Stimulated activated CD8-positive, alpha-beta memory T cell treated with anti-CD3 and anti-CD28 coated beads, Interleukin-4, amount 100 ng/mL, for 24 hours (primary cell): ENCODE measurements around the gene CHST8.

Experiments
- DNase-seq: peaks from one replicate; pipeline ENCODE4 v3.0.0-alpha.2; 2020; ENCODE audit warnings: low read depth

Gene CHST8

DNA sequence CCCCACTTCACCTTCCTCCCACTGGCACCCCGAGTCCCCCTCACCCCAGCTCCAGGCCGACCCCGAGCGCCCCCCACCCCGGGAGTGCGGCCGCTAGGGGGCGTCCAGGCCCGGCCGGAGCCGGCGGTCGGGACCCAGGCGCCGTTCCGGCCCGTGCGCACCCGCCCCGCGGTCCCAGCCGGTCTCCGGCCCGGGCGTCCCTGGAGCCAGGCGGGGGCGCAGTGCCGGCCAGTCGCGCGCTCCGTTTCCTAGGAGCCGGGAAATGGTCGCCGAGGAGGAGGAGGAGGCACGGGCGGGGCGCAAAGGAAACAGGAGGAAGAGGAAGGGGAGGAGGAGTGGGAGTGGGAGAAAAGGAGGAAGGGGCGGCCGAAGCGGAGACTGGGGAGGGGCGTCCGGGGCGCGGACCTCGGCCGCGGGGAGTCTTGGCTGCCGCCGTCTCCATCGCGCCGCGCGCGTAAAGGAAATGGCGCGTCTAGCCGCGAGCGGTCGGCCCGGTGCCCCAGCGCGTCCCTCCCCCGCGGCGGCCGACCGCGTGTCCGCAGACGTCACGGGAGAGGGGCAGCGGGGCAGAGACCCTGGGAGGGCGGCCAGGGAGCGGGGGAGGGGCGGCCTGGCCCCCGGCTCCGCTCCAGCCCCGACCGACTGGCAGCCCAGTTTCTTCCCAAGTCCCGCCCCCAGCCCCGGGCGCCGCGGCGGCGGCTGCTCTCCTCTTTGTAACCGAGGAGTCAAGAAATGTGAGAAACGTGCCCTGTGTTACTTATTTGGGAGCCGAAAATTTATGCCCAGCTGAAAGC, 173.8 kb downstream of the CHST8 start:
- DNase-seq: no peak

DNA sequence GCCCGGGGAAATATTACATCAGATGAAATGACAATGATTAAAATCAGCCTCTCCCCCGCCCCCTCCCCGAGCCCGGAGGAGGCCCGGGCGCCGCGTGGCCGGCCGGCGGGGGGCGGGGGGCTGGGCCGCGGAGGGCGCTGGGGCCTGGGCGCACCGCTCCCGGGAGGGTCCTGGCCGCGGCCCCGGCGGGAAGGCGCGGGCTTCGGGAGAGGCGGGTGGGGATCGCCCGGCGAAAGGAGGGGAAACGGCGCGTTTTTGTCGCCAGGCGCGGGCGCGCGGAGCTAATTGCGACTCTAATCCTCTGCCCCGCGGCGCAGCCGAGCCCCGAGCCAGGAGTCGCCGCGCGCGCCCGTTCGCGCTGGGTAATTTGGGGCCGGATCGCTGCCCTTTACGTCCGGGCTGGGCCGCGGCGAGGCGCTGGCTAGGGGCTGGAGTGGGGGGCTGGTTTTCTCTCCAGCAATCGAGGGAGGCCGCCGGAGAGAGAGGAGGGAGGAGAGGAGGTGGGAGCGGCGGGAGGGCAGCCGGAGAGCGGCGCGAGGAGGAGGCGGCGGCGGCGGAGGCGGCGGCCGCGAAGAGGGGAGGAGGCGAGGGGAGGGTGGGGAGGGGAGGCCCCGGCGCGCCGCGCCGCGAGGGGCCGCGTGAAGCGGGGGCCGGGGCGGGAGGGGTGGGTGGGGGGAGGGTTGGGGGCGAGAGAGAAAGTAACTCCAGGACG, 174.6 kb downstream of the CHST8 start, which contains the start of gene KCTD15:
Gene KCTD15 (plus strand): TSS at position 707 of the 712 bp plus-strand sequence. CDS start 3,585 bp downstream, outside the sequence.
- DNase-seq: no peak

DNA sequence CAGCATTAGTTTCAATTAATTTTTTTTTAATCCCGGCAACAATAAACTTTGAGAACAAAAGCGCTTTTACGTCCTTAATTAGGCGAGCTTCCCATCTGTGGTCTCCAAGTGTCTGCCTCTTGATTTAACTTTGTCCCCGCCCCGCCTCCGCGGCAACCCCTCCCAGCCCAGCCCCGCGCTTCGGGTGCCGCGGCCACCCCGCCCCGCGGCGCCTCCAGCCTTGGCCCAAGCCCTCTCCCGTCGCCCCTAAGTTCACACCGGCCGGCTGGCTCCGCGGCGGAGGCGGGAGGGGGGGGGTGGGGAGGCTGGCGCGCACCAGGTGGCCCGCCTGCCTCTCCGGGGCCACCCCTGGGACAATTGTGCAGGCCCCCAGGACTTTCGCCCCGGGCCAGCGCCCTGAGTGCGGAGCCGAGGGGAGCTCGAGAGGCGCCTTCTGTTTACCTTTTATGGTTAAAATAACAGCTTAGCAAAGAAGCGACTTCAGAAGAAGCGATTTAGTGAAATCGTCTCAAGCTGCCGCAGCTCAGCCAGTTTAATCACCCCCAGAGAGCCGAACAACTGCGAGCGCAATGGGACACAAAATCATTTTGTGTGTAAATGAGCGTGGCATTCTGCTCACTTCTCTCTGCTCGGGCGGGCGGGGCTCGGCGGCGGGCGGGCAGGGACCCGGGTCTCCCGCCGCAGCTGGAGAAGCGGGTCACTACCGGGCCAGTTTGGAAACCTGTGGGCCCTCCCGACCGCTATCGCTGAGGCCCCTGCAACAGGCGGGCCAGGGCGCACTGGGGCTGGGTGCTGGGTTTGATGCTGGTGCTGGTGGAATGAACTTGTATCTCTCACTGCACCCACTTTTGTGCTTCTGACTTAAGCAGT, 176.3 kb downstream of the CHST8 start:
- DNase-seq: no peak

DNA sequence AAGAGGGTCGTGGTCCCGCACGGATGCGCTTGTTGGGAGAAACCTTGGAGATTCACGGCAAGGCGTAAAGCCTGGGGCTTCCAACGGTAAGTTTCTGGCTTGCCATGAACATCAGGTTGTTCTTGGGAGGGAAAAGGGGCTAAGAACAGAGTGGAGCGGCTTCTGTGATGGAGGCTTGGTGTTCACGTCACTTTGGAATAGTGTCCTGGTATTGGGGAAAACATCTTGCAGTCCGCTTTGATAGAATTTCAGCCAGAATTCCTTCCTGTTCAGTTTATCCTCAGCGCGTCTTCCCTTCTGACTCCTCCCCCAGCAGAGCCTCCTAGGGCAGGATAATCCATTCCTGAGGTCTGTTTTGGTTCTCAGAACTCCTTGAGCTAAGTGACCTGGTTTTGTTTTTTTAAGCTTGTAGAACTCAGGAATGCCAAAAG, 176.9 kb downstream of the CHST8 start:
- DNase-seq: no peak

DNA sequence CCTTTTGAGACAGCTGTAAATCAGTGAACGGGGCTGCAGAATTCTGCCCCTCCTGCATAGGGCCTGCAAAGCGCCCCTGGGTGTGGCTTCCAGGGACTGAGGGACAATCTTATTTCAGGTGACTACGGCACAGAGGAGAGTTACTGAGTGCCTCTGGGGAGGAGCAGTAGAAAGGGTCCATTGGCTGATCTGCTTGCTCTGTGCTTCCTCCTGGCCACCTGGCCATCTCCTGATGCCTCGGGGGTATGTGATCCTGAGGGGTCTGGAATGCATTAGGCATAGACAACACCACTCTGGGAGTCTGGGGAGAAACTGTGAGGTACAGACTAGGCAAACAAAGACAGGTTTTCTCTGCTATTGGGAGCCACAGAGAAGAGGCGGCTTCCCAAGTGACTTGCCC, 177.7 kb downstream of the CHST8 start:
- no peak for DNase-seq

DNA sequence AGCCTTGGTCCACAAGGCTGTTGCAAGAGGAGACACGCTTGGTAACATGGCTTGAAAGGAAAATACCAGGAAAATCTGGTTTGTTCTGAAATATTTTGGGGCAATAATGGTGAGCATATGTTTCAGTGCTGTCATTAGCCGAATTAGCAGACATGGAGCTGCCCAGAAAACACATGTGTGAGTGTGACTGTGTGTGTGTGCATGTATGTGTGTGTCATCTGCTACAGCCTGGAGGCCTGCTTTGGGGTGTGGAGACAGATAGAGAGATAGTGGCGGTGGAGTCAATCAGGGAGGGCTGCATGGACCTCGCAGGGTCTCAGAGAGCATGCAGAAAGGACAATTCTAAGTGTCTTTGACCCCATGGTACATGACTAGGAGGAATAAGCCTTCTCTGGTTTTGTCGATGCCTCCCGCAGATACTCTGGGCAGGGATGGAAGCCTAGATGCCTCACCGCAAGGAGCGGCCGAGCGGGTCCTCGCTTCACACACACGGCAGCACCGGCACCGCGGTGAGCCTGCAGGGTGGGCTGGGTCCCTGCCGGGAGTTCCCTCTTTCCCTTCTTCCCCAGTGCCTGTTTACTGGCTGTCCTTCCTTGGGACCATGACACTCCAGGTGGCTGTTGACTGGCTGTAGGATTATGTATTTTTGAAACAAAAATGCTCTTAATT, 178.4 kb downstream of the CHST8 start:
- no peak for DNase-seq

DNA sequence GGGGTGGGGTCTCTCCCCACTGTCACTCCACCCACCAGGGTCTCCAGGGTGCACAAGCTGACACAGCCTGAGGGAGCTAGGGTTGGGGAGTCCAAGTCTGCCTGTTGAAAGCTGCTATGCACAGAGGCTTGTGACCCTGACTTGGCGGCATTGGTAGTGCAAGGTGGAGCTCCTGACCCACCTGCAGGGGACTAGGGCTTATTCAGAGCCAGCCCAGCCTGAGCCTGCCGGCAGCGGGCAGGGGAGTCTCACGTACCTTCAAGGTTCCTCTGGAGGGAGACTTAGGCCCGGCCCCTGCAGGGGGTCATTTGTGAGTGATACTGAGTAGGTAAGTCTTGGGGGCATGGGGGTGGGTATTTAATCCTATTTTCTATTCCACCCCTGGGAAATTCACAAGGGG, 179.7 kb downstream of the CHST8 start:
- no peak for DNase-seq

DNA sequence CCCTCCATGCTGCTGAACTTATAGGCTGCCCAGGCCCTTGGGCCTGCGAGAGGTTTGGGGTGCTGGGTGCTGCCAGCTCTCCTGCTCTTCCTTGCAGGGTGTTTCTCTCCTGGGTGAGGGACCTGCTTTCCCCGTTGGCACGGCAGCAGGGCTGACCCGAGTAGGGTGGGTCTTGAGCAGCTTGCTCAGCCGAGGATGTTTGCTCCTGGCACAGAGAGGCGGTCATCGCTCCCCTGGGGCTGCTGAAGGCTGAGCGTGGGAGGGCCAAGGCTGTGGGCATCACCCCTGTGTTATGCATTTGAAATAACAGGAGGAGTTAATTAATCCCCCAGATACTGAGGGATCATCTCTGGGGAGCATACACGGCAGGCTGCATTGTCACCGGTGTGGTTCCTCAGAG, 180.2 kb downstream of the CHST8 start:
- no peak for DNase-seq

DNA sequence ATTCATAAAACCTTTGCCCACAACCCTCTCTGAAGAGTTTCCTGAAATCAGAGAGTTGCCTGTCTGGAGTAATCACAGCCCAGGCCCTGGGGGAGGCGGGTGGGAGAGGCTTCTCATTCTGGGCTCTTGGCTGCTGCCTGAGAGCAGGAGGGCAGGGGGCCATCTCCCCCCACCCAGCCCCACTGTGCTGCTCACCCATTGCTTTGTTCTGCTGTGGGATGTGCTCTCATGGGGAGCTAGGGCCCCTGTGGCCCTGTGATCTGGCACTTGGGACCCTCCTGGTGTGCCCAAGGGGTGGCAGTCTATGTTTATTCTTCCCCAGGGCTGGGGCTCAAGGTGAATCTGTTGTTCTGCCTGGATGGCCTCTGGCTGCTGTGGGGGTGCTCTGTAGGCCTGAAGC, 181.0 kb downstream of the CHST8 start:
- DNase-seq: no peak

DNA sequence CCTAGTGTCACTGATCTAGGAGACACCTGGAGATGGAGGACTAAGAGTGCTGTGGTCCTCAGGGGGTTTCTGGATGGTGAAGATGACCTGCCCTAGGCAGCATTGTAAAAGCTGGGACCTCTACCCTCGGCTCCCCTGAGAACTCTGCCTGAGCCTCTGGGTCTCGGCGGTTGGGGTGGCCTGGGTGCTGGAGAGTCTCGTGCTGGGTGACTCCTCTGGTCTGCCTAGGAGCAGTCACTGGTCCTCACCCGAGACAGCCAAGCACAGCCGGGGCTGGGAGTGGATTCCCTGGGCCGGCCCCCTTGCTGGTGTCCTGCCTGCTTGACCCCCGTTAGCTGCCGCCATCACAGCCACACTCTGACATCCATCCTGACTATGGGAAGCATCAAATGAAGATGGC, 181.6 kb downstream of the CHST8 start:
- DNase-seq: no peak

DNA sequence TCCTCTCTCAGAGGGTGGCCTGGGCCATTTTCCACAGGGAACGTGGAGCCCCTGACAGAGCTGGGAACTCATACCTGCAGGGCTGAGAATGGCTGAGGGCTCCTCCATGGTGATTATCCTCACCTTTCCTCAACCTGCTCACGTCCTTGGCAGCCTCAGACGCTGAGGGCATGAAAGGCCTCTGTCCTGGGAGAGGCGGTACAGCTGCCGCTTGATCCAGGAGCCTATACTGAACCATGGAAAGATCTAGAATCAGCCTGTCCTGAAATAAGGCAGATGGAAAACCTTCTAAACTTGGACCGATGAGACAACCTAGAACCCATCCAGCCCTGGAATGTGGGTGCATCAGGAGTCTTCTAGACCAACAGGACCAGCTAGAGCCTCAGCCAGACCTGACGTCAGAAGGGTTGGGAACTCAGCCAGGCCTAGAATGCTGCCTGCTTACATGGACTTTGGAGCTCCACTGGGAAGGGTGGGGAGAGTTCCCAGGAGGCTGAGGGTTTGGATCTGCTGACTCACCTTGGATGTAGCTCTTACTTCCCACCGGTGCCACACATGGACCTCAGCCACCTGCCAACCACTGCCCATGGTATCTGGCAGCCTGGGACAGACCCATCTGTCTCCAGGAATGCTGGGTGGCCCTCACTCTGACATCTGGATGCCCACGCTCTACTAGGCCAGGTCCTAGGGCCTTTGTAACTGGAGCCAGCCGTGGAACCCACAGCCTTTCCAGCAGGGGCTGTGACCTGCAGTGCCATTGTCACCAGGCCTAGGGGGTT, 182.5 kb downstream of the CHST8 start:
- no peak for DNase-seq

DNA sequence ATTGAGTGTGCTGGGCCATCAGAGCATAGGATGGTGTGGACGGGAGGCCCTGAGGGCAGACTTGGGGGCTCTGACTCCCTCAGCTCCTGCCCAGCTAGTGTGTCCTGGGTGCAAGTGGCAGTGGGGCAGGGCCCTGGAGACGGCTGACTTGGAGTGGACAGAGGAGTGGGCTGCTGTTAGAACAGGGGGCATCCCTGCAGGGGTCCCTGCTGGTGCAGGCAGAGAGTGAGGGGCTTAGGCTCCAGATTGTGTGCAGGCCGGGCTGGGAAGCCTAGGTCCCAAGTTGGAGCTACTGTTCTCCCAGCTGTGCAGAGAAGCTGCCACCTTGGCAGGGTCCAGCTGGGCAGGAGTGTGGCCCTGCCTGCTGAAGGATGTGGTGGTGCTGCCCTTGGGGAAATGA, 183.6 kb downstream of the CHST8 start:
- no peak for DNase-seq

DNA sequence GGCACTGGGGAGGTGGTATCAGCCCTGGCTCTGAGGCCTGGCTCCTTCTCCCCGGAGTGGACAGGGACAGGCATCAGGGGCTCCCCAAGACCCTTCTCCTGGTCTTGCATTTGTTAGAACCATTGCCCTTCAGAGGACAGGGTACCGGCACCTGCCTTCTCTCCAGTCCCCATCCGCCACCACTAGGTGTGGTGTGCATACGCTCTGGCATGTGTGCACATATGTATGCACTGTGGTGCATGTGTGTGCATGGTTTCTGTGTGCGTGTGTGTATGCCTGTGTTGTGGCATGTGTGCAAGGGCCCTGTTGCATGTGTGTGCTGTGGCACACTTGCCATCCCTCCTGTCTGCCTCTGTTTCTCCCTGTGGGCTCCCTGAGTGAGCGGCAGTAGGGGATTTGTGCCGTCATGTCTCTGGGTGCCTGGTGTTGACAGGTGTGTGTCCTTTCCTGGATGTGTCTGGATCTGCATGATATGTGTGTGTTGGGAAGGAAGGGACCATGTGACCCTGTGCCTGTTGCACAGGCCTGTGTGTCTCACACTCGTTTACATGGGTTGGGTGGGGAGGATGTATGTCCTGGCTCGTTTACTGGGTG, 184.2 kb downstream of the CHST8 start:
- no peak for DNase-seq

DNA sequence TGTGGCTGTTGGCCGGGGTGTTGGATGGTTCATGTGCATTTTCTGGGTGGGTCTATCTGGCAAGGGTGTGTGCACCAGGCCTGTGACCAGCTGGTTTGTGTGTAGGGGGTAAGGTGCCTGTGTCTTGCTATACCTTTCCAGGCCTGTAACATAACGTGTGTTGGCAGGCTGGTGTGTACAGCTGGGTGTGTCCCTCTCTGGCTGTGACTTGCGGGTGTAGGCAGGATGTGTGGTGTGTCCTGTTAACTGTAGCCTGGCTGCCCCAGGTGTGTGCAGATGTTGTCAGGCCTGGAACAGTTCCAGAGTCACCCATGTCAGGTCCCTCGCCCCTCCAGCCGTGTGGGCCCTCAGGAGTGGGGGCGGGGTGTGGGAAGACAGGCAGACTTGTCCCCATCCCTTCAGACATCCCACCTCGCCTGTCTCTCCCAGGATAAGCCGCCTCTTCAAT, 184.7 kb downstream of the CHST8 start:
- no peak for DNase-seq

DNA sequence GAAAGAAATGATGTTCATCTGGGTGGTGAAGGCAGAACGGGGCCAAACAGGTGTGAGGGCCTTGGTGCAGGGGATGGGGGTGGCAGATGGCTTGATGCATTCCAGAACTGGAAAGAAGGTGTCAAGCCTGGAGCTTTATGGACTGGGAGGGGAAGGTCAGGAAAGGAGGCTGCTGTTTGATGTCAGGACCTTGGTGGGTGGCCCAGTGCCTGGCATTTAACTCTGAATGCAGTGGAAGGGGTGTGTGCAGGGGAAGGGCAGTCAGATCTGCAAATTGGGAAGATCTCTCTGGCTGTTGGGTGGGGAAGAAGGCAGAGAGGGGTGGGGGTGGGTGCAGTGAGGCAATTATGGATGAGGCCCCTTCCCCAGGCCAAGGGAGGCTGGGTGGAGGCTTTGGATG, 186.6 kb downstream of the CHST8 start:
- no peak for DNase-seq

DNA sequence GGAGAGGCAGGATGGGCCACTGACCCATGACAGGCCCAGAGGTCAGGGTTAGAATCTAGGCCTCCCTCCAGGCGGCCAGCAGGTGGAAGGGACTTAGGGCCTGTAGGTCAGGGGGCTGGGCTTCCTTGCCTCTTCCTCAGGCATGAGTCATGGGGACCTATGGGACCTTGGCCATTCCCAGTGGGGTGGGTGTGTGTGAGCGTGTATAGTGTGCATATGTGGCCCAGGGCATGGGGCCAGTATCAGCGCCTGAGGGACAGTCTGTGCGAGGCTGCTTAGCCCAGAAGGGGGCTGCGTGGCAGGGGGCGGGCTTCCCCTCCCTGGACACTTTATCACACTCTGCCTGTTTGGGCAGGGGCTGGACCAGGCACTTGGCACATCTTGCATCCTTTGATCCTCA, 188.2 kb downstream of the CHST8 start:
- DNase-seq: no peak

DNA sequence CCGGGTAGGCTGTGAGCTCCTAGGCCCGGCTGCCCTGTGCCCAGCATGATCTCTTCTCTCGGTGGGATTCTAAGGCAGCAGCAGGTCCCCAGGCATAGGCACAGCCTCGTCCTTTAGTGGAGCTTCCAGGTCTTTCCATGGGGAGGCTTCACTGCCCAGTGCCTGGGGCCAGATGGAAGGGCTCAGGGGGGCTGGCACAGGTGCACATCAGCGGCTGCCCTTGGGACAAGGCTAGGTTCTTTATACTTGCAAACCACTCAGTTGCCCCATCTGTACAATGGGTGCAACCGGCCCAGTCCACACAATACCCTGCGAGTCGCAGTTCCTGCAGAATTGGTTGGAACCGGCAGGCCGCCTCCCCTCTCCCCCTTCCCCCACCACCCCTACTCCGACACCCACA, 189.1 kb downstream of the CHST8 start:
- no peak for DNase-seq

DNA sequence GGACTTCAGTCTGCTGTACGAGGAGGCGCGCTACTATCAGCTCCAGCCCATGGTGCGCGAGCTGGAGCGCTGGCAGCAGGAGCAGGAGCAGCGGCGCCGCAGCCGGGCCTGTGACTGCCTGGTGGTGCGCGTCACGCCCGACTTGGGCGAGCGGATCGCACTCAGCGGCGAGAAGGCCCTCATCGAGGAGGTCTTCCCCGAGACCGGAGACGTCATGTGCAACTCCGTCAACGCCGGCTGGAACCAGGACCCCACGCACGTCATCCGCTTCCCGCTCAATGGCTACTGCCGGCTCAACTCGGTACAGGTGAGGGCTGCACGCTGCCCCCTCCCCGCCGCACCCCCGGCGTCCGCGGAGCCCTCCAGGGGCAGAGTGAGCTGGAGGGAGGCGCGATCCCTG, 189.5 kb downstream of the CHST8 start:
- no peak for DNase-seq

DNA sequence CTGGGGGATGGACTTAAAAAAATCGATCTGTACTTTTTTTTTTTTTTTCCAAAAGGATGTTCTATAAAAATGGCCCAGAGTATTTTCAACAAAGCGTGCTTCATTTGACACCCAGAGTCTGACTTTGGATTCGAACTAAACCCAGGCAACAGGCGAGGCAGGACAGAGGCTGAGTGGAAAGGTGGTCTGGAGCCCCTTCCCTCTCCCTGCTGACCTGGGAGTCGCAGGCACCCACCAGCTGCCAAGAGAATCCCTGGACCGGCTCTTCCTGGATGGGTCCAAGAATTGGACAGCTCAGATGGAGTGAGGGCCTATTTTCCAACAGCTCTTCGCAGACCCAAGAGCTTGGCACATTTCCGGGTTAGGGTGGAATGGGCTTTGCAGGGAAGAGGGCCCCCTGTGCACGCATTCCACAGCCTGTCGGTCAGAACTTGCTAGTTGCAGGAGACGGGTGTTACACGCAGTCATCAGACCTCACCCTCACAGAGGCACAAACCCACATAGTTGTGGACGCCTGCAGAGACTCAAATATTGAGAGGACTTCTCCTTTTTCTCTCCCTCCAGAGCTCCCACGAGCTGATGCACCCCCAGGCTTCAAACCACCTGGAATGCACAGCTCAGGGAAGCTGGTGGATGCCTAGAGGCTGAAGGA, 190.1 kb downstream of the CHST8 start:
- DNase-seq: no peak
